PC-9 (cell line): Measurements from ENCODE around the gene RYR1.
"Not testable (repeated sequence)": the region's sequence is repeated elsewhere in the genome, so short reads cannot be mapped to it uniquely, and the experiment has no call there.

ENCODE experiments used
- EZH2 ChIP-seq: fragments of 200-600 bp; sonication (generic); IDR thresholded peaks from 2 replicates; pipeline ENCODE4 v1.8.0; 2017; ENCODE audit warnings: antibody characterized with exemption, low read depth
- TF ChIP-seq, protein P1 (sequence below): fragments of 200-600 bp; sonication (generic); conservative IDR thresholded peaks from 2 replicates; pipeline ENCODE4 v1.6.1; 2017; ENCODE audit warnings: mixed run types, antibody characterized with exemption, mild to moderate bottlenecking, moderate library complexity

GRCh38 chr19:38558933-38559332 lies 125.4 kb downstream of the RYR1 start:
- TF ChIP-seq, protein P1, sequence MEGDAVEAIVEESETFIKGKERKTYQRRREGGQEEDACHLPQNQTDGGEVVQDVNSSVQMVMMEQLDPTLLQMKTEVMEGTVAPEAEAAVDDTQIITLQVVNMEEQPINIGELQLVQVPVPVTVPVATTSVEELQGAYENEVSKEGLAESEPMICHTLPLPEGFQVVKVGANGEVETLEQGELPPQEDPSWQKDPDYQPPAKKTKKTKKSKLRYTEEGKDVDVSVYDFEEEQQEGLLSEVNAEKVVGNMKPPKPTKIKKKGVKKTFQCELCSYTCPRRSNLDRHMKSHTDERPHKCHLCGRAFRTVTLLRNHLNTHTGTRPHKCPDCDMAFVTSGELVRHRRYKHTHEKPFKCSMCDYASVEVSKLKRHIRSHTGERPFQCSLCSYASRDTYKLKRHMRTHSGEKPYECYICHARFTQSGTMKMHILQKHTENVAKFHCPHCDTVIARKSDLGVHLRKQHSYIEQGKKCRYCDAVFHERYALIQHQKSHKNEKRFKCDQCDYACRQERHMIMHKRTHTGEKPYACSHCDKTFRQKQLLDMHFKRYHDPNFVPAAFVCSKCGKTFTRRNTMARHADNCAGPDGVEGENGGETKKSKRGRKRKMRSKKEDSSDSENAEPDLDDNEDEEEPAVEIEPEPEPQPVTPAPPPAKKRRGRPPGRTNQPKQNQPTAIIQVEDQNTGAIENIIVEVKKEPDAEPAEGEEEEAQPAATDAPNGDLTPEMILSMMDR = not testable (repeated sequence)
- TF ChIP-seq EZH2 = not testable (repeated sequence)
